DND-41 (cell line): Measurements from ENCODE around the gene PSKH1.

Experiments
- ATAC-seq: fragments of 200-7000 bp; cut with Tn5 transposase; 3 replicates; pipeline ENCODE4 v1.9.1; 2021; ENCODE audit warnings: low read depth; ENCODE audit not compliant: insufficient read depth
- DNase-seq: peaks from one replicate; pipeline ENCODE4 v3.0.0-alpha.2; 2020
- H2AFZ ChIP-seq: 2 replicates; pipeline ENCODE4 v1.6.0; 2012; ENCODE audit warnings: low read depth, low read length
- H3K27ac ChIP-seq: 2 replicates; pipeline ENCODE4 v1.5.1; 2012; ENCODE audit warnings: low read length, inconsistent platforms
- H3K27me3 ChIP-seq: fragments of 200-600 bp; sonication (generic); 2 replicates; pipeline ENCODE4 v1.6.0; 2012; ENCODE audit warnings: low read length, mild to moderate bottlenecking, inconsistent platforms; ENCODE audit not compliant: insufficient read depth, poor library complexity
- H3K36me3 ChIP-seq: 2 replicates; pipeline ENCODE4 v1.5.1; 2012; ENCODE audit warnings: low read length, inconsistent platforms; ENCODE audit not compliant: insufficient read depth
- H3K4me1 ChIP-seq: 2 replicates; pipeline ENCODE4 v1.5.1; 2012; ENCODE audit warnings: mild to moderate bottlenecking, low read length; ENCODE audit not compliant: insufficient read depth
- H3K4me2 ChIP-seq: 2 replicates; pipeline ENCODE4 v1.6.0; 2012; ENCODE audit warnings: mild to moderate bottlenecking, moderate library complexity, low read length, inconsistent platforms; ENCODE audit not compliant: insufficient read depth
- H3K4me3 ChIP-seq, 2 experiments: fragments of 200-600 bp in 1 of 2; shearing (Covaris generic) in 1 of 2; 2 replicates each; pipeline ENCODE4 v1.5.1; 2012 to 2016; ENCODE audit warnings: inconsistent platforms in 2 of 2, low read length in 2 of 2, mild to moderate bottlenecking in 2 of 2, low read depth in 1 of 2, moderate library complexity in 1 of 2
- H3K79me2 ChIP-seq: 2 replicates; pipeline ENCODE4 v1.6.0; 2012; ENCODE audit warnings: low read length, inconsistent platforms; ENCODE audit not compliant: insufficient read depth
- H3K9ac ChIP-seq: 2 replicates; pipeline ENCODE4 v1.6.0; 2012; ENCODE audit warnings: low read depth, mild to moderate bottlenecking, inconsistent platforms, low read length, moderate library complexity
- H3K9me3 ChIP-seq: 2 replicates; pipeline ENCODE4 v1.5.1; 2012; ENCODE audit warnings: low read length, moderate library complexity, mild to moderate bottlenecking, inconsistent platforms; ENCODE audit not compliant: insufficient read depth, severe bottlenecking
- H4K20me1 ChIP-seq: 2 replicates; pipeline ENCODE4 v1.6.0; 2012; ENCODE audit warnings: low read length; ENCODE audit not compliant: insufficient read depth
- CTCF ChIP-seq: IDR thresholded peaks from 2 replicates; pipeline ENCODE4 v1.5.1; 2012; ENCODE audit warnings: borderline replicate concordance, low read length, moderate library complexity, mild to moderate bottlenecking; ENCODE audit not compliant: poor library complexity, severe bottlenecking; ENCODE audit errors: extremely low read depth
- EZH2 ChIP-seq: IDR thresholded peaks from 3 replicates; pipeline ENCODE4 v1.6.1; 2012; ENCODE audit warnings: borderline replicate concordance, low read depth, mild to moderate bottlenecking, moderate library complexity, low read length, inconsistent platforms; ENCODE audit not compliant: severe bottlenecking

PSKH1 gene

DNA sequence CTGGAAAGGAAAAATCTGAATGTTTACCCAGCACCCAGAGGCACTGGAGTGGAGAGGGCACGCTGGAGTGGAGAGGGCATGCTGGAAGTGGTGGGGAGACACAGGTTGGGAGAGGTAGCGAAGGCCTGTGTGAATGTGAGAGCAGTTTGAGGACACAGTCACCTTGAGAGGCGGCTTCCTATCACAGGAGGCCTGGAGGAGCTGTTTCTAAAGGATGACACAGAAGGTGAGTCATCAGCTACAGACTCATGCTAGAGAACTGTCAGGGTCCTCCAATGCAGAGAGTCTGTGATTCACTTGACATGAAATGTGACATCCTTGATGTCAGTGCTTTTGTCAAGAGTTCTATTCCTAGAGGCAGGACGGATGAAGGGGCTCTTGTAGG lies 24.8 kb downstream of the PSKH1 start:
- Histone ChIP-seq H3K27me3 (no peaks in the 10 kb centered on the region), H3K9ac (no peak overlapping the region), H3K27ac (no peak overlapping the region; the same call in 1 of the 2 replicates), H2AFZ (no peak overlapping the region), H3K9me3 (no peaks in the 10 kb centered on the region), H3K4me2 (no peak overlapping the region), H4K20me1 (peaks cover 38% of the 10 kb centered on the region), H3K36me3 (peaks cover 48% of the 10 kb centered on the region), H3K4me1 (no peaks in the 10 kb centered on the region), H3K79me2 (peaks cover 36% of the 10 kb centered on the region), H3K4me3 (no peak overlapping the region)
- DNase-seq (no peak), ATAC-seq (no peak)
- TF ChIP-seq CTCF, result no peak
- no peak for TF ChIP-seq EZH2

- H3K4me1 ChIP-seq, result no peaks in the 10 kb centered on the region
- H3K4me3 ChIP-seq, result no peak overlapping the region
- no peaks in the 10 kb centered on the region for H3K9me3 ChIP-seq
- no peak overlapping the region for H2AFZ ChIP-seq
- DNase-seq (no peak), ATAC-seq (0 out of 3 replicates have a peak, but pooled peaks have one; percentile 41)
- H3K4me2 ChIP-seq, result no peak overlapping the region
- TF ChIP-seq EZH2 (no peak), CTCF (peak; percentile 34)
- H3K27ac ChIP-seq, result 0 out of 2 replicates have a peak overlapping the region, but pooled peaks have one; percentile 24
- H3K27me3 ChIP-seq, result no peaks in the 10 kb centered on the region
- H3K79me2 ChIP-seq, result peaks cover 39% of the 10 kb centered on the region
- H4K20me1 ChIP-seq, result peaks cover 52% of the 10 kb centered on the region
- H3K9ac ChIP-seq, result no peak overlapping the region
- peaks cover 59% of the 10 kb centered on the region for H3K36me3 ChIP-seq
These were observed 26.7 kb downstream of the PSKH1 start for GRCh38 chr16:67919622-67920221.

DNA sequence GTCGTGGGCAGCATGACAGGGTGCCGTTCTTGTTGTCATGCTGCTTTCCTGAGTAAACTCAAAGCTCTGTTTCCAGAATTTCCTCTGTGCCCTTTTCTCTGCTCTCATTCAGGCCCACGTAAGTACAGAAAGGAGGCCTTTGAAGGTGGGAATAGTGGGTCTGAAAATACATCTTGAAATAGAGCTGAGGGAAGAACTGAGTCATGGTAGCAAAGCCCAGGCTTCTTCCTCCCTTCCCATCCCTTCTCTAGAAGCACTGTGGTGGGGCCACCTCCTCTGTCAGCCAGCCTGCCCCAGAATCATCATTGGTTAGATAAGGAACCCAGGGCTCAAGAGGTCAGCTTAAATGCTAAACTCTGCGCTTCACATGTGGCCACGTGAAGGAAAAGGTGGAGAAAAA lies 29.2 kb downstream of the PSKH1 start:
- TF ChIP-seq CTCF (no peak), EZH2 (no peak)
- Histone ChIP-seq H3K4me1 (no peaks in the 10 kb centered on the region), H3K9ac (no peak overlapping the region), H2AFZ (no peak overlapping the region), H3K4me2 (no peak overlapping the region), H4K20me1 (peaks cover 48% of the 10 kb centered on the region), H3K36me3 (peaks cover 44% of the 10 kb centered on the region), H3K27ac (no peak overlapping the region), H3K9me3 (no peaks in the 10 kb centered on the region), H3K27me3 (no peaks in the 10 kb centered on the region), H3K4me3 (no peak overlapping the region), H3K79me2 (peaks cover 30% of the 10 kb centered on the region)
- DNase-seq (no peak), ATAC-seq (no peak)
